Measurements from ENCODE around the gene COL27A1. TPM values are rescaled to one million over a fixed set of nuclear protein-coding genes. Genes with fewer than 3 reads are reported as not detected.
"Not testable (repeated sequence)": the region's sequence is repeated elsewhere in the genome, so short reads cannot be mapped to it uniquely, and the experiment has no call there.

The COL27A1 gene
- total RNA-seq, 2 donors from 2014 or later: 1.3 to 2.4 TPM

DNA sequence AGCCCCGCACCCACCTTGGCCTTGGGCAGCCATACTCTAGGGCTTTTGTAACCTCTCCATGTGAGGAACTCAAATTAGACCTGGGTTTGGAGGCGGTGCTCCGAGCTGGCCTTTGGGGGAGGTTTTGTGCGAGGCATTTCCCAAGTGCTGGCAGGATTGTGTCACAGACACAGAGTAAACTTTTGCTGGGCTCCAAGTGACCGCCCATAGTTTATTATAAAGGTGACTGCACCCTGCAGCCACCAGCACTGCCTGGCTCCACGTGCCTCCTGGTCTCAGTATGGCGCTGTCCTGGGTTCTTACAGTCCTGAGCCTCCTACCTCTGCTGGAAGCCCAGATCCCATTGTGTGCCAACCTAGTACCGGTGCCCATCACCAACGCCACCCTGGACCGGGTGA is 174.3 kb downstream of the COL27A1 start, which contains the start of gene ORM2:
Gene ORM2, plus strand, starts transcription at position 245 of the 398 bp plus-strand sequence. Its CDS starts 36 bp downstream, at position 281.
- H3K27me3 Mint-ChIP-seq (ENCODE audit: low read depth); H3K4me3 Mint-ChIP-seq; H3K9me3 Mint-ChIP-seq; H3K36me3 Mint-ChIP-seq (ENCODE audit: insufficient read depth in 2 of 2); DNase-seq; H3K4me1 Mint-ChIP-seq (ENCODE audit: low read depth): not testable (repeated sequence)
- peak within 1 kb of the TSS; percentile 20 for H3K27ac Mint-ChIP-seq
- peak; percentile 2 to 8 for ATAC-seq (replicated peaks in 1 of 2)

DNA sequence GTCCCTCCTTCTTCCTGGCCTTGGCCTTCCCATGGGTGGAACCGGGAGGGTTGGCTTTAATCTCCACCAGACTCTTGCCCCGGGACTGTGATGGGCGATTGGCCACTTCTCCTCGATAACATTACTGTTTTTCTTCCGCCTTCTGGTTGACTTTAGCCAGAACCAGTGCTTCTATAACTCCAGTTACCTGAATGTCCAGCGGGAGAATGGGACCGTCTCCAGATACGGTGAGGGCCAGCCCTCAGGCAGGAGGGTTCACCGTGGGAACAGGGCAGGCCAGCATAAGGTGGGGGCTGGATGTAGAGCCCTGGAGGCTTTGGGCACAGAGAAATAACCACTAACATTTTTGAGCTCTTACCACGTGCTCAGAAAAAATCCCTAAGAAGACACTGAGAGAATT is 175.3 kb downstream of the COL27A1 start:
- peaks cover 2 to 3% of the 10 kb centered on the region in 2 donors for H3K9me3 Mint-ChIP-seq
- no peaks in the 10 kb centered on the region for H3K27me3 Mint-ChIP-seq (ENCODE audit: low read depth)
- H3K36me3 Mint-ChIP-seq (ENCODE audit: insufficient read depth in 2 of 2): peaks cover 6 to 12% of the 10 kb centered on the region in 2 donors
- peak overlapping the region; percentile 20 for H3K27ac Mint-ChIP-seq
- H3K4me3 Mint-ChIP-seq: no peak overlapping the region
- no peak for ATAC-seq (replicated peaks in 1 of 2)
- no peak for DNase-seq
- peaks cover 15% of the 10 kb centered on the region for H3K4me1 Mint-ChIP-seq (ENCODE audit: low read depth)

GRCh38 chr9:114331229-114332195 is 176.2 kb downstream of the COL27A1 start:
- not testable (repeated sequence) for DNase-seq; ATAC-seq (replicated peaks in 1 of 2); H3K27ac Mint-ChIP-seq; H3K27me3 Mint-ChIP-seq (ENCODE audit: low read depth); H3K4me3 Mint-ChIP-seq; H3K9me3 Mint-ChIP-seq
- Mint-ChIP-seq H3K36me3 (ENCODE audit: insufficient read depth in 2 of 2) (peaks cover 6 to 18% of the 10 kb centered on the region in 2 donors), H3K4me1 (ENCODE audit: low read depth) (peaks cover 15% of the 10 kb centered on the region)

- ATAC-seq (replicated peaks in 1 of 2); H3K9me3 Mint-ChIP-seq; H3K4me3 Mint-ChIP-seq; DNase-seq; H3K27me3 Mint-ChIP-seq (ENCODE audit: low read depth): not testable (repeated sequence)
- H3K4me1 Mint-ChIP-seq (ENCODE audit: low read depth): peaks cover 15% of the 10 kb centered on the region
- H3K27ac Mint-ChIP-seq: peak overlapping the region; percentile 9
- H3K36me3 Mint-ChIP-seq (ENCODE audit: insufficient read depth in 2 of 2): peaks cover 6 to 22% of the 10 kb centered on the region in 2 donors
Observed at GRCh38 chr9:114332474-114333040, 177.2 kb downstream of the COL27A1 start.

GRCh38 chr9:114333718-114334117 is 178.4 kb downstream of the COL27A1 start:
- H3K27ac Mint-ChIP-seq; DNase-seq; ATAC-seq (replicated peaks in 1 of 2); H3K27me3 Mint-ChIP-seq (ENCODE audit: low read depth); H3K4me3 Mint-ChIP-seq; H3K9me3 Mint-ChIP-seq: not testable (repeated sequence)
- Mint-ChIP-seq H3K4me1 (ENCODE audit: low read depth) (peaks cover 15% of the 10 kb centered on the region), H3K36me3 (ENCODE audit: insufficient read depth in 2 of 2) (peaks cover 11 to 27% of the 10 kb centered on the region in 2 donors)

DNA sequence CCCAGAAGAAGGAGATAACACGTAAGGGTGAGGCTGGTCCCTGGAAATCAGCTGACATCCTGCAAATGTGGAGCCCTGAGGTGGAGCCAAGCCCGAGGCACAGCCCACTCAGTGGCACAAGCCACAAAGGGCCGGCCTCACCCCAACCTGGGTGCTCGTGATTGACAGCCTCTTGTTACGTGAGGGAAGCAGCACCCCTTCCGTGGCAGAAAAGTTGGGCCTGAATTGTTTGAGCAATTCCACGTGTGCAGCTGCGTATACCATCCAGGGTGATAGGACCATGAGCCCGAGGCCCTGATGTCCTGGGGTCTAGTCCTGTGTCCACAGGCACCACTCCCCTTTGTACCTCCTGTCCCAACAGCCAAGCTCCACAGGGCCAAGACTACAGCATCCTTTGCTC is 179.2 kb downstream of the COL27A1 start:
- ATAC-seq (replicated peaks in 1 of 2) (no peak), DNase-seq (no peak)
- peaks cover 22% of the 10 kb centered on the region for H3K4me1 Mint-ChIP-seq (ENCODE audit: low read depth)
- H3K4me3 Mint-ChIP-seq: no peak overlapping the region
- peaks cover 18 to 35% of the 10 kb centered on the region in 2 donors for H3K36me3 Mint-ChIP-seq (ENCODE audit: insufficient read depth in 2 of 2)
- H3K27me3 Mint-ChIP-seq (ENCODE audit: low read depth): no peaks in the 10 kb centered on the region
- no peak overlapping the region for H3K27ac Mint-ChIP-seq
- H3K9me3 Mint-ChIP-seq: peaks cover 2 to 3% of the 10 kb centered on the region in 2 donors

DNA sequence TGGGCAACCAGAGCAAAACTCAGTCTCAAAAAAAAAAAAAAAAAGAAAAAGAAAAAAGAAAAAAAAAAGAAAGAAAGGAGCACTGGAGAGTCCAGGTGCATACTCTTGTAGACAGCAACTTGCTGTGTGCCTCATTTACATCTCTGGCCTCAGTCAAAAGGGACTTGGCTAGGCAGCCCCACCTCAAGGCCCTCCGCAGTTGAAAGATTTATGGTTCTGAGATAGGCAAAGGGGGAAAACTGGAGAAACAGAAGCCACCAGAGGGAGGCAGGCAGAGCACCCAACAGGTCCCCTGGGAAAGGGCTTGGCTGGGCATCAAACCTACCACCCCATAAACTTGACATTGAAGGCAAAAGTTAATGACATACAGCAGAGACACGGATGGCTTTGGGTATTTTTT is 180.4 kb downstream of the COL27A1 start:
- Mint-ChIP-seq H3K4me1 (ENCODE audit: low read depth) (peaks cover 29% of the 10 kb centered on the region), H3K4me3 (no peak overlapping the region), H3K27me3 (ENCODE audit: low read depth) (no peaks in the 10 kb centered on the region), H3K9me3 (peaks cover 2 to 3% of the 10 kb centered on the region in 2 donors), H3K27ac (no peak overlapping the region), H3K36me3 (ENCODE audit: insufficient read depth in 2 of 2) (peaks cover 23 to 43% of the 10 kb centered on the region in 2 donors)
- ATAC-seq (replicated peaks in 1 of 2) (no peak), DNase-seq (no peak)

DNA sequence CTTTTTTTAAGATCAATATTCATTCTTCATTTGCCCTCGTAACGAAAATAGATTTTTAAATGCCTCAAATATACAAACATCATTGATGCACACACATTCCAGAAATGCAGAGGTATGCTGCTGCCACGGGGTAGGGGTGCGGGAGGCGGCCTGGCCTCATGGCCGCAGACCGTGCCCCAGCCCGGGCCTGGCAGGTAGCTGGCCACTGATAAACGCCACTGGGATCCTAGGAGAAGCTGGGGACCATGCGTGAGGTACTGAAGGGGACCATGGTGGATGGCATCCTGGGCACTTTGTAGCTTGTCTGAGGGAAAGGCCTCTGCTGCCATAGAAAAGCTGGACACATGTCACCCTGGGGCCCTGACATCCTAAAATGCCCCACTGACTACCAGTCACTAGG is 180.8 kb downstream of the COL27A1 start:
- ATAC-seq (replicated peaks in 1 of 2): no peak
- H3K36me3 Mint-ChIP-seq (ENCODE audit: insufficient read depth in 2 of 2): peaks cover 23 to 47% of the 10 kb centered on the region in 2 donors
- no peaks in the 10 kb centered on the region for H3K27me3 Mint-ChIP-seq (ENCODE audit: low read depth)

GRCh38 chr9:114336699-114337395 is 181.5 kb downstream of the COL27A1 start:
- ATAC-seq (replicated peaks in 1 of 2) (no peak), DNase-seq (no peak)
- Mint-ChIP-seq H3K27me3 (ENCODE audit: low read depth) (no peaks in the 10 kb centered on the region), H3K36me3 (ENCODE audit: insufficient read depth in 2 of 2) (peaks cover 25 to 50% of the 10 kb centered on the region in 2 donors), H3K4me1 (ENCODE audit: low read depth) (peaks cover 30% of the 10 kb centered on the region), H3K27ac (peak overlapping the region; percentile 60), H3K4me3 (no peak overlapping the region), H3K9me3 (peaks cover 2 to 3% of the 10 kb centered on the region in 2 donors)

More for the DNA sequence above, 180.8 kb downstream of the COL27A1 start:
- peaks cover 2 to 3% of the 10 kb centered on the region in 2 donors for H3K9me3 Mint-ChIP-seq
- H3K27ac Mint-ChIP-seq: no peak overlapping the region
- DNase-seq: no peak
- H3K4me3 Mint-ChIP-seq: no peak overlapping the region
- peaks cover 29% of the 10 kb centered on the region for H3K4me1 Mint-ChIP-seq (ENCODE audit: low read depth)

- H3K36me3 Mint-ChIP-seq (ENCODE audit: insufficient read depth in 2 of 2): peaks cover 31 to 52% of the 10 kb centered on the region in 2 donors
- H3K4me1 Mint-ChIP-seq (ENCODE audit: low read depth): peaks cover 30% of the 10 kb centered on the region
- no peak for ATAC-seq (replicated peaks in 1 of 2)
- peaks cover 2 to 3% of the 10 kb centered on the region in 2 donors for H3K9me3 Mint-ChIP-seq
- DNase-seq: no peak
- H3K27ac Mint-ChIP-seq: no peak overlapping the region
- no peak overlapping the region for H3K4me3 Mint-ChIP-seq
- no peaks in the 10 kb centered on the region for H3K27me3 Mint-ChIP-seq (ENCODE audit: low read depth)
Observed at GRCh38 chr9:114338187-114338586, 182.8 kb downstream of the COL27A1 start.

DNA sequence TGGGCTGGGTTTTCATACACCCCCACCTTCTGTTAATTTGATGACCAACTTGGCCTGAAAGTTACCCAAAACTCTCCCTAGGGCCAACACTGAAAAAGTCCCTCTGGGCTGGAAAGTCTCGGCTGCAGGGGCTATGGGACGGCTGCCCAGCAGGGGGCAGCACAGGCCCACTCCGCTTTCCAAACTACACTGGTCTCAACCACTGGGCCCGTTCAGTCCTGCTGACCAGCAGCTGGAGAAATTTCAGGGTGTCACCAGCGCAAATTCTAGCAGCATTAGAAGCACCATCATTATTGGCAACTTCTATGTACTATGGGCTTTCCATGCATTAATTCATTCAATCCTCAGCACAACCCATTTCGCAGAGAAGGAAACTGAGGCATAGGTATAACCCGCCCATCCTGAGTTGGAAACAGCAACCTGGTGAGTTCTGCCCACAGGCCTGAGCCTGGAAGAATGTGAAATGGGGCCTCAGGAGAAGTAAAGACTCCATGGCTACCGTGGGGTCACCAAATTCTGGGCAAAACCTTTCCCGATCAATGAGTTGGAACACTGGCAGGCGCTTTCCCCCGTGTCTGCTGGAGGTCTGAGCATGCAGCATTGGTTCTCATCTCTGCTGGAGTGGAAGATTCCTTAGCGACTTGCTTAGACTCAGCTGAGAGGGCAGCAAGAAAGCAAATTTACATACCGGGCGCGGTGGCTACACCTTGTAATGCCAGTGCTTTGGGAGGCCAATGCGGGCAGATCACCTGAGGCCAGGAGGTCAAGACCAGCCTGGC is 184.0 kb downstream of the COL27A1 start:
- ATAC-seq (replicated peaks in 1 of 2): peak; percentile 55 to 70
- H3K4me3 Mint-ChIP-seq: no peak overlapping the region

GRCh38 chr9:114341152-114341830 is 186.0 kb downstream of the COL27A1 start:
- H3K9me3 Mint-ChIP-seq: no peaks in the 10 kb centered on the region

More for the DNA sequence above, 184.0 kb downstream of the COL27A1 start:
- H3K4me1 Mint-ChIP-seq (ENCODE audit: low read depth): peaks cover 30% of the 10 kb centered on the region
- peak; percentile 56 to 73 for DNase-seq
- no peaks in the 10 kb centered on the region for H3K27me3 Mint-ChIP-seq (ENCODE audit: low read depth)
- peak overlapping the region; percentile 72 for H3K27ac Mint-ChIP-seq
- H3K36me3 Mint-ChIP-seq (ENCODE audit: insufficient read depth in 2 of 2): peaks cover 34 to 56% of the 10 kb centered on the region in 2 donors
- H3K9me3 Mint-ChIP-seq: peaks cover 2 to 3% of the 10 kb centered on the region in 2 donors

More at GRCh38 chr9:114341152-114341830, 186.0 kb downstream of the COL27A1 start:
- H3K4me1 Mint-ChIP-seq (ENCODE audit: low read depth): peaks cover 23% of the 10 kb centered on the region
- peak overlapping the region; percentile 68 for H3K27ac Mint-ChIP-seq
- no peak for ATAC-seq (replicated peaks in 1 of 2)
- H3K4me3 Mint-ChIP-seq: no peak overlapping the region
- H3K27me3 Mint-ChIP-seq (ENCODE audit: low read depth): no peaks in the 10 kb centered on the region
- H3K36me3 Mint-ChIP-seq (ENCODE audit: insufficient read depth in 2 of 2): peaks cover 34 to 48% of the 10 kb centered on the region in 2 donors
- DNase-seq: no peak

Data from activated T-cell treated with anti-CD3 and anti-CD28 coated beads, Interleukin-2, amount 50 U/mL, for 72 hours (primary cell).